C4-2B (cell line): Measurements from ENCODE around the gene ABHD12.

Experiments
- CTCF ChIP-seq: fragments of 450-650 bp; conservative IDR thresholded peaks from 2 replicates; pipeline ENCODE4 v1.5.1; 2017; ENCODE audit warnings: mild to moderate bottlenecking
- ZFX ChIP-seq: fragments of 450-650 bp; IDR thresholded peaks from 2 replicates; pipeline ENCODE4 v1.6.1; 2017

- TF ChIP-seq CTCF = peak; percentile 86
- no peak for TF ChIP-seq ZFX
These were observed 80.2 kb downstream of the ABHD12 start for GRCh38 chr20:25310268-25310920.
